Prostate gland (tissue), 2 donors: Measurements from ENCODE around the gene DCC.

Experiments
- CTCF ChIP-seq, 4 experiments: fragments of 200-600 bp in 2 of 4; fragments of 450-650 bp in 2 of 4; sonication (generic) in 2 of 4; IDR thresholded peaks; 1 replicate in 3 of 4; 2 replicates in 1 of 4; pipeline ENCODE4 v1.5.1; 2016 to 2019; ENCODE audit warnings: antibody characterized with exemption in 4 of 4, mild to moderate bottlenecking in 2 of 4, moderate library complexity in 2 of 4
- POLR2A ChIP-seq: fragments of 450-650 bp; IDR thresholded peaks from one replicate; pipeline ENCODE4 v1.6.1; 2016; ENCODE audit warnings: antibody characterized with exemption, mild to moderate bottlenecking

GRCh38 chr18:52439457-52439856 lies 99.5 kb downstream of the DCC start:
- TF ChIP-seq CTCF (IDR thresholded peaks at IDR 0.05), result no peak
- no peak for TF ChIP-seq POLR2A
